Liver (tissue), 9 donors: ENCODE results near the gene YTHDF1. TPM values are rescaled to one million over a fixed set of nuclear protein-coding genes. Genes with fewer than 3 reads are reported as not detected.

Experiments used
- DNase-seq: peaks from one replicate; pipeline ENCODE4 v3.0.0-alpha.2; 2017; ENCODE audit warnings: low spot score
- H3K27ac ChIP-seq, 2 donors: one replicate each; pipeline ENCODE4 v1.7.0; 2013; ENCODE audit warnings: inconsistent platforms in 2 of 2, low read length in 2 of 2, control low read depth in 1 of 2, low read depth in 1 of 2, mild to moderate bottlenecking in 1 of 2
- H3K27me3 ChIP-seq, 4 donors: one replicate each; pipeline versions ENCODE4 v1.6.1 to v1.7.0; 2013; ENCODE audit warnings: low read length in 3 of 4, inconsistent platforms in 1 of 4, mild to moderate bottlenecking in 1 of 4, moderate library complexity in 1 of 4; ENCODE audit not compliant: control insufficient read depth in 4 of 4, insufficient read depth in 4 of 4
- H3K36me3 ChIP-seq, 4 donors: one replicate each; pipeline versions ENCODE4 v1.6.1 to v1.7.0; 2013; ENCODE audit warnings: low read length in 3 of 4, mild to moderate bottlenecking in 3 of 4, low read depth in 1 of 4, moderate library complexity in 1 of 4; ENCODE audit not compliant: control insufficient read depth in 4 of 4, insufficient read depth in 3 of 4
- H3K4me1 ChIP-seq, 4 donors: one replicate each; pipeline versions ENCODE4 v1.6.1 to v1.7.0; 2013; ENCODE audit warnings: low read length in 3 of 4, mild to moderate bottlenecking in 3 of 4, moderate library complexity in 1 of 4; ENCODE audit not compliant: control insufficient read depth in 4 of 4, insufficient read depth in 4 of 4
- H3K4me3 ChIP-seq, 3 donors: one replicate each; pipeline versions ENCODE4 v1.6.1 to v1.7.0; 2013; ENCODE audit warnings: low read length in 3 of 3, control low read depth in 1 of 3, low read depth in 1 of 3, mild to moderate bottlenecking in 1 of 3
- H3K9ac ChIP-seq, 2 donors: one replicate each; pipeline ENCODE4 v1.7.0; 2013; ENCODE audit warnings: low read length in 2 of 2, mild to moderate bottlenecking in 2 of 2, moderate library complexity in 2 of 2, control low read depth in 1 of 2, low read depth in 1 of 2
- H3K9me3 ChIP-seq, 4 donors: one replicate each; pipeline versions ENCODE4 v1.6.1 to v1.7.0; 2013; ENCODE audit warnings: low read length in 3 of 4; ENCODE audit not compliant: control insufficient read depth in 4 of 4
- CTCF ChIP-seq: fragments of 150-350 bp; IDR thresholded peaks from 2 replicates; pipeline ENCODE4 v1.5.1; 2017; ENCODE audit warnings: improper control_type of control experiment, low read depth, low read length; ENCODE audit not compliant: missing input control
- EGR1 ChIP-seq, 2 donors: IDR thresholded peaks; 2 replicates each; pipeline ENCODE4 v1.6.1; 2016 to 2018; ENCODE audit warnings: antibody characterized with exemption in 2 of 2, low read depth in 2 of 2
- FOXA1 ChIP-seq: IDR thresholded peaks from 2 replicates; pipeline ENCODE4 v1.6.1; 2016; ENCODE audit warnings: antibody characterized with exemption
- FOXA2 ChIP-seq: IDR thresholded peaks from 2 replicates; pipeline ENCODE4 v1.6.1; 2016; ENCODE audit warnings: antibody characterized with exemption
- GABPA ChIP-seq, 2 donors: IDR thresholded peaks in 1 of 2; conservative IDR thresholded peaks in 1 of 2; 2 replicates each; pipeline ENCODE4 v1.6.1; 2016; ENCODE audit warnings: antibody characterized with exemption in 2 of 2, mild to moderate bottlenecking in 1 of 2, moderate library complexity in 1 of 2
- HNF4A ChIP-seq, 2 donors: conservative IDR thresholded peaks; 2 replicates each; pipeline ENCODE4 v1.6.1; 2016; ENCODE audit warnings: antibody characterized with exemption in 2 of 2, mild to moderate bottlenecking in 2 of 2
- JUND ChIP-seq, 2 donors: IDR thresholded peaks; 2 replicates each; pipeline ENCODE4 v1.6.1; 2016; ENCODE audit warnings: antibody characterized with exemption in 2 of 2
- MAX ChIP-seq: IDR thresholded peaks from 2 replicates; pipeline ENCODE4 v1.6.1; 2016; ENCODE audit warnings: antibody characterized with exemption
- NR2F2 ChIP-seq: IDR thresholded peaks from 2 replicates; pipeline ENCODE4 v1.6.1; 2016; ENCODE audit warnings: antibody characterized with exemption
- RAD21 ChIP-seq, 2 donors: IDR thresholded peaks; 2 replicates each; pipeline ENCODE4 v1.6.1; 2016; ENCODE audit warnings: antibody characterized with exemption in 2 of 2, mild to moderate bottlenecking in 2 of 2
- RXRA ChIP-seq, 2 donors: IDR thresholded peaks; 2 replicates each; pipeline ENCODE4 v1.6.1; 2017 to 2018; ENCODE audit warnings: antibody characterized with exemption in 2 of 2, mild to moderate bottlenecking in 1 of 2
- TAF1 ChIP-seq: conservative IDR thresholded peaks from 2 replicates; pipeline ENCODE4 v1.6.1; 2016; ENCODE audit warnings: antibody characterized with exemption, mild to moderate bottlenecking
- YY1 ChIP-seq: IDR thresholded peaks from 2 replicates; pipeline ENCODE4 v1.6.1; 2016; ENCODE audit warnings: antibody characterized with exemption, mild to moderate bottlenecking
- ZBTB33 ChIP-seq: IDR thresholded peaks from 2 replicates; pipeline ENCODE4 v1.6.1; 2016; ENCODE audit warnings: antibody characterized with exemption
- WGBS: extraction: QIAGEN DNeasy Blood & Tissue Kit; methylation state at CpG from one replicate; pipeline ENCODE4 v1.1.7; 2013; 5-methylcytosine and 5-hydroxymethylcytosine counted together
- polyA plus RNA-seq, 2 donors: library from polyadenylated mRNA; stranded (reverse) in 1 of 2; unstranded in 1 of 2; fragments of 200-250 nt in 1 of 2; fragments of >200 nt in 1 of 2; fragmentation: Nextera tagmentation in 1 of 2; extraction: Ambion mirVana in 1 of 2; gene quantifications; one replicate each; pipeline versions ENCODE4 v1.2.1 to v1.2.3, GENCODE V29; 2013 to 2015
- total RNA-seq, 2 donors: library from RNA; depleted of rRNA; stranded (reverse); fragments of >200 nt; gene quantifications; one replicate each; pipeline ENCODE4 v1.2.3, GENCODE V29; 2014
- donor health status: healthy.
- donor health status: healthy.
- donor health status: healthy.
- donor health status: healthy.
- donor health status: healthy.

The YTHDF1 gene
- total and polyA plus RNA-seq, 4 donors: 6.8 to 19.5 (median 14.9) TPM

- Histone ChIP-seq H3K9me3 (no peaks in the 10 kb centered on the region), H3K36me3 (peaks cover 3 to 29% (median 19%) of the 10 kb centered on the region in 4 donors), H3K27ac (peak overlapping the region; percentile 39 to 51), H3K27me3 (no peaks in the 10 kb centered on the region), H3K9ac (peak overlapping the region; percentile 74 to 88), H3K4me3 (peak overlapping the region; percentile 65 to 95 (median 93)), H3K4me1 (peaks cover 6 to 32% (median 25%) of the 10 kb centered on the region in 4 donors)
- WGBS: 2% methylated on average over 81 of the region's 81 CpGs
- TF ChIP-seq FOXA2 (no peak), RAD21 (IDR thresholded peaks at IDR 0.05) (peak in 1 of 2 donors; percentile 47), CTCF (peak; percentile 31), HNF4A (conservative IDR thresholded peaks at IDR 0.05) (peak in 1 of 2 donors; percentile 53), YY1 (peak; percentile 29)
- no peak for DNase-seq
Observed at GRCh38 chr20:63215101-63216040, 560 bp downstream of the YTHDF1 start.

DNA sequence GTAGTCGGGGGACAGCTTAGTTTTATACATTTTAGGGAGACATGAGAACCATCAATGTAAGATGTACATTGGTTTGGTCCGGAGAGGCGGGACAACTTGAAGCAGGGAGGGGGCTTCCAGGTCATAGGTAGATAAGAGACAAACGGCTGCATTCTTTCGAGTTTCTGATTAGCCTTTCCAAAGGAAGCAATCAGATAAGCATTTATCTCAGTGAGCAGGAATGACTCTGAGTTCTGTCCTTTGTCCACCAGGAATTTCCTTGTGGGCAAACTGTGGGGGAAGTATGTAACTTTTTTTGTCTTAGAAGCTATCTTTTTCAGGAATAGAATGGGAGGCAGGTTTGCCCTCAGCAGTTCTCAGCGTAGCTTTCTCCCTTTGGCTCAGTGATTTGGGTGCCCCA, 1.4 kb downstream of the YTHDF1 start:
- no peak overlapping the region for H3K27ac ChIP-seq
- TF ChIP-seq MAX (no peak), TAF1 (no peak), HNF4A (conservative IDR thresholded peaks at IDR 0.05) (no peak), CTCF (no peak), RAD21 (IDR thresholded peaks at IDR 0.05) (no peak), JUND (IDR thresholded peaks at IDR 0.05) (no peak), EGR1 (IDR thresholded peaks at IDR 0.05; ENCODE audit: low read depth in 2 of 2) (no peak), FOXA2 (no peak), ZBTB33 (no peak), NR2F2 (no peak), GABPA (IDR thresholded peaks at IDR 0.05 in 1 of 2, conservative IDR thresholded peaks at IDR 0.05 in 1 of 2) (no peak), FOXA1 (no peak), RXRA (IDR thresholded peaks at IDR 0.05) (no peak)
- DNase-seq: no peak
- WGBS: 57% methylated on average over 6 of the region's 6 CpGs
- no peaks in the 10 kb centered on the region for H3K27me3 ChIP-seq
- peak overlapping the region in 2 of 3 donors; percentile 93 to 95 for H3K4me3 ChIP-seq
- H3K4me1 ChIP-seq: peaks cover 6 to 32% (median 25%) of the 10 kb centered on the region in 4 donors
- H3K9me3 ChIP-seq: no peaks in the 10 kb centered on the region
- H3K36me3 ChIP-seq: peaks cover 5 to 35% (median 22%) of the 10 kb centered on the region in 4 donors
- no peak overlapping the region for H3K9ac ChIP-seq
